BE2C (cell line): ENCODE data around the gene PPP3CB.

ENCODE experiments used
- DNase-seq: peaks from one replicate; pipeline ENCODE4 v3.0.0-alpha.2; 2020
- H3K27me3 ChIP-seq: fragments of 250-450 bp; sonication (Bioruptor Pico); 2 replicates; pipeline ENCODE4 v1.5.1; 2020; ENCODE audit warnings: mild to moderate bottlenecking
- H3K36me3 ChIP-seq: fragments of 250-450 bp; sonication (Bioruptor Pico); 2 replicates; pipeline ENCODE4 v1.5.1; 2020; ENCODE audit warnings: mild to moderate bottlenecking
- H3K4me1 ChIP-seq: fragments of 250-450 bp; sonication (Bioruptor Pico); 2 replicates; pipeline ENCODE4 v1.5.1; 2020
- H3K4me3 ChIP-seq: 2 replicates; pipeline ENCODE4 v1.5.1; 2011; ENCODE audit warnings: low read depth, low read length
- H3K9me3 ChIP-seq: fragments of 250-450 bp; sonication (Bioruptor Pico); 2 replicates; pipeline ENCODE4 v1.5.1; 2020
- TF ChIP-seq, protein P1 (sequence below): IDR thresholded peaks from 2 replicates; pipeline ENCODE4 v1.5.1; 2012; ENCODE audit warnings: mild to moderate bottlenecking, low read depth, low read length

PPP3CB gene

DNA sequence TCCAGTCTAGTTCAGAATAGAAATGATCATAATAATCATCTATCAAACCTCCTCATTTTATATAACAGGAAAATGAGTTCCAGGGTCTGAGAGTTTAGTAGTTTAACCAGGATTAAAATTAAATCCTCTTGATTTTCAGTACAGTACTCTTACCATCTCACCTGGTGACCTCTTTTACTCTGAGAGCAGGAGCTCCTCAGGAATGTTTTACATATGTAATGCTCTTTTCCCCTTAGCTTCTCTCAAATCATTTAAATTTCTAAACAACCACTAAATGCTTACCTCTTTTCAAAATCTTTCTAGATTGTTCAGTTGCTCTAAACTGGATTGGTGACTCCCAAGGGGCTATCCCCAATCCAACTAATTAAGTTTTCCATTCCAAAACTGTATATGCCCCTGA lies 10.2 kb upstream of the PPP3CB start:
- Histone ChIP-seq H3K36me3 (no peaks in the 10 kb centered on the region), H3K27me3 (no peaks in the 10 kb centered on the region), H3K9me3 (no peaks in the 10 kb centered on the region), H3K4me1 (no peaks in the 10 kb centered on the region), H3K4me3 (no peak overlapping the region)
- DNase-seq = no peak
- TF ChIP-seq, protein P1, sequence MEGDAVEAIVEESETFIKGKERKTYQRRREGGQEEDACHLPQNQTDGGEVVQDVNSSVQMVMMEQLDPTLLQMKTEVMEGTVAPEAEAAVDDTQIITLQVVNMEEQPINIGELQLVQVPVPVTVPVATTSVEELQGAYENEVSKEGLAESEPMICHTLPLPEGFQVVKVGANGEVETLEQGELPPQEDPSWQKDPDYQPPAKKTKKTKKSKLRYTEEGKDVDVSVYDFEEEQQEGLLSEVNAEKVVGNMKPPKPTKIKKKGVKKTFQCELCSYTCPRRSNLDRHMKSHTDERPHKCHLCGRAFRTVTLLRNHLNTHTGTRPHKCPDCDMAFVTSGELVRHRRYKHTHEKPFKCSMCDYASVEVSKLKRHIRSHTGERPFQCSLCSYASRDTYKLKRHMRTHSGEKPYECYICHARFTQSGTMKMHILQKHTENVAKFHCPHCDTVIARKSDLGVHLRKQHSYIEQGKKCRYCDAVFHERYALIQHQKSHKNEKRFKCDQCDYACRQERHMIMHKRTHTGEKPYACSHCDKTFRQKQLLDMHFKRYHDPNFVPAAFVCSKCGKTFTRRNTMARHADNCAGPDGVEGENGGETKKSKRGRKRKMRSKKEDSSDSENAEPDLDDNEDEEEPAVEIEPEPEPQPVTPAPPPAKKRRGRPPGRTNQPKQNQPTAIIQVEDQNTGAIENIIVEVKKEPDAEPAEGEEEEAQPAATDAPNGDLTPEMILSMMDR = no peak

DNA sequence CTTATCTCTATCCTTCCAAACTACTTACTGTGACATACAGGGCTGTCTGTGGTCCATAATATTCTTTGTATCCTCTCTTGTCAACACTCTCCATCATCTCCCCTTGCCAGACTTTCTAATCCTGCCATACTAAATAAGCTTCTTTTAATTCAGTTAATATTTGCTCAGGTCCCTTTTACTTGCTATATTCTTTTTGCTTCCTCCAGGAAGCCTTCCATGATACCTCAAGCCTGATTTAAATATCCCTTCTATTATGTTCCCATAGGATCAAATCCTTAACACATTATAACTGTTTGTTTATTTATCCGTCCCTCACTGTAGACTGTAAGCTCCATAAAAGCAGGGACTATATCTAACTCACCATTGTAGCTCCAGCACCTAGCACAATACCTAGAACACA lies 7.2 kb upstream of the PPP3CB start:
- Histone ChIP-seq H3K4me3 (no peak overlapping the region), H3K4me1 (no peaks in the 10 kb centered on the region), H3K36me3 (no peaks in the 10 kb centered on the region), H3K9me3 (no peaks in the 10 kb centered on the region), H3K27me3 (no peaks in the 10 kb centered on the region)
- no peak for DNase-seq
- TF ChIP-seq, protein P1 = no peak

DNA sequence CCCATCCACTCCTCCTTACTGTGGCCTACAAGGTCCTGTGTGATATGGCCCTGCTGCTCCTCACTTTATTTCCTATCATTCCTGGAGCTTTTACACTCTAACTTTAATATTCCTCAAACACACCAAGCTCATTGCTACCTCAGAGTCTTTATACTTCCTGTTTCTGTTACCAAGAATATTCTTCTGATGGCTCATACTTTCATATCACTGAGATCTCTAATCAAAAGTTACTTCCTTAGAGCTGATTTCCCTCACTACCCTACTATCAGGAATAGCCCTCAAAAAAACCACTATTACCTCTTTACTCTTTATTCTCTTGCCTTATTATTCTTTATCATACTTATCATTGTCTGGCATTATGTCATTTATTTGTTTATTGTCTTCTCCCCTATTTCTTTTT lies 5.8 kb upstream of the PPP3CB start:
- TF ChIP-seq, protein P1 = no peak
- H3K4me3 ChIP-seq = no peak overlapping the region
- DNase-seq = no peak

DNA sequence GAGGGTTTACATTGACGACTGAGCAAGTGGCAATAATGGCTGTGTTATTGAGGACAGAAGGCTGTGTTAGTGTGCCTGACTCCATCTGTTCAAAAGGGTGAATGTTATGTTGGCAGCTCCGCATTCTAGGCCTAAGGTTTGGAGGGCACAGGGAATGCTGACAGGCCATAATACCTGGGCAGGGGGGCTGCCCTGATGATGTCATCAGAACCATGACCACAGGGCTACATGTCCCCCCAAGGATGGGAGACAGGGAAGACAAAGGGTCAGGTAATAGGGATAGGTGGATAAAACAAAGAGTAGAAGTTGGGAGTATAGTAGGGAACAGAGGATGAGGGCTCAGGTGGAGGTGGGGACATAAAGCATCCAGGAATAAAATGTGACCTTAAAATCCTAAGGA lies 1.8 kb upstream of the PPP3CB start:
- H3K4me3 ChIP-seq = no peak overlapping the region
- no peaks in the 10 kb centered on the region for H3K9me3 ChIP-seq
- H3K36me3 ChIP-seq = no peaks in the 10 kb centered on the region; the same call in 1 of the 2 replicates
- H3K27me3 ChIP-seq = no peaks in the 10 kb centered on the region
- DNase-seq = no peak
- no peaks in the 10 kb centered on the region for H3K4me1 ChIP-seq
- TF ChIP-seq, protein P1 = no peak

More for the DNA sequence above, 5.8 kb upstream of the PPP3CB start:
- Histone ChIP-seq H3K27me3 (no peaks in the 10 kb centered on the region), H3K9me3 (no peaks in the 10 kb centered on the region), H3K36me3 (no peaks in the 10 kb centered on the region), H3K4me1 (no peaks in the 10 kb centered on the region)

DNA sequence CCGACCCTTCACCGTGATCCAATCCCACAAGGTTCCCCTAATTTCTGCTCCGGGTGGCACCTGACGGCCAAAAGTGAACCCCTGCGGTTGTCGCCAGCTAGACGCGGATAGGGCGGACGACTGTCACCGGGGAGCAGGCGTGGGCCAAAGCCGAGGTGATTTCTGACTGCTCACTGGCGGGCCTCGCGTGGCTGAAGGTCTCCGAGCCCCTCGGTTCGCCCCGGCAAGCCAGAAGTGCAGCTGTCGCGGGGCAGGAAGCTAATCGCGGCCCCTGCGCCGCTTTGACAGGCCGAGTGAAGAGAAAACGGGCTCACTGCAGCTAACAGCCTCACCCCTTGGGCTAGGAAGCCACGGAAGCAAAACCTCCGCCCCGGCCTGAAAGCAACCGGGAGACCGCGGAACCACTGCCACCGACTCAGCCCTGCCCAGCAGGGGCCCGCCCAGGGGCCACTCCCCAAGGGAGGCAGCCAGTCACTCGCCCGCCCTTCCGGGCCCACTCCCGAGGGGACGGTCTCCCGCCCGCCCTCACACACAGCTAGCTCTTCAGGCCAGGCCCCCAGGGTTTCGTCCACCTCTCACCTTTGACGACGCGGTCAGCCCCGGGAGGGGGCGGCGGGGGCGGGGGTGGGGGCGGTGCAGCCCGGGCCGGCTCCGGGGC lies 469 bp downstream of the PPP3CB start:
- H3K27me3 ChIP-seq = no peaks in the 10 kb centered on the region
- no peaks in the 10 kb centered on the region for H3K9me3 ChIP-seq
- TF ChIP-seq, protein P1 = no peak
- H3K36me3 ChIP-seq = no peaks in the 10 kb centered on the region; the same call in 1 of the 2 replicates
- DNase-seq = peak; percentile 94
- H3K4me1 ChIP-seq = no peaks in the 10 kb centered on the region
- peak overlapping the region; percentile 84 for H3K4me3 ChIP-seq

DNA sequence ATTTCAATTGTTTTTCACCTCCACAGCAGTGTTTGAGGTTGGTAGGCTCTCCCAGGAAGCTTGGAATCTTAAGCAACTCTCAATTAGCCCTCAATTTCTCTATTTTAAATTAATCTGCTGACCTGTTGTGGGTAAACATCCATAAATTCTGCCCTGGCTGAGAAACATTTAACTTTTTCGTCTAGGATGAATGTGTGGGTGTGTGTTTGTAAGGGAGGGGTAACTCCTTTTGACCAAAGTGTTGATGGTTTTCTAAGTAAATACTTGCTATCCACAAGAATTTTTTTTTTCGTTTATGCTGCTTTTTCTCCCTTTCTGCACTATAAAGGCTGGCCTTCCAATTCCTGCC lies 973 bp downstream of the PPP3CB start:
- no peaks in the 10 kb centered on the region for H3K27me3 ChIP-seq
- DNase-seq = no peak
- no peaks in the 10 kb centered on the region; the same call in 1 of the 2 replicates for H3K36me3 ChIP-seq
- peak overlapping the region; percentile 84 for H3K4me3 ChIP-seq
- no peaks in the 10 kb centered on the region for H3K4me1 ChIP-seq
- TF ChIP-seq, protein P1 = no peak
- no peaks in the 10 kb centered on the region for H3K9me3 ChIP-seq
